Gastrocnemius medialis (tissue), 4 donors: Measurements from ENCODE around the gene PBX1. TPM values are rescaled to one million over a fixed set of nuclear protein-coding genes. Genes with fewer than 3 reads are reported as not detected.

Experiments
- ATAC-seq, 2 donors: fragments of 150-250 bp; one replicate each; pipeline ENCODE4 v1.9.1; 2016
- DNase-seq, 2 donors: peaks; one replicate each; pipeline ENCODE4 v3.0.0-alpha.2; 2019
- H3K27ac ChIP-seq, 4 donors: fragments of 200-600 bp; sonication (generic); 1 replicate in 1 of 4; 2 replicates in 3 of 4; pipeline ENCODE4 v1.5.1; 2016 to 2018; ENCODE audit warnings: mild to moderate bottlenecking in 2 of 4, moderate library complexity in 1 of 4
- H3K27me3 ChIP-seq, 3 donors: fragments of 200-600 bp; sonication (generic) in 2 of 3; 1 replicate in 1 of 3; 2 replicates in 2 of 3; pipeline versions ENCODE4 v1.5.1 to v1.6.0; 2016 to 2019; ENCODE audit warnings: mild to moderate bottlenecking in 1 of 3, moderate library complexity in 1 of 3
- H3K36me3 ChIP-seq, 2 donors: fragments of 200-600 bp; sonication (generic) in 1 of 2; one replicate each; pipeline ENCODE4 v1.5.1; 2017 to 2018
- H3K4me1 ChIP-seq, 2 donors: fragments of 200-600 bp; sonication (generic) in 1 of 2; one replicate each; pipeline ENCODE4 v1.5.1; 2016 to 2017; ENCODE audit warnings: mild to moderate bottlenecking in 2 of 2
- H3K4me3 ChIP-seq, 4 donors: fragments of 200-600 bp; sonication (generic) in 3 of 4; 1 replicate in 1 of 4; 2 replicates in 3 of 4; pipeline ENCODE4 v1.5.1; 2016 to 2019; ENCODE audit warnings: mild to moderate bottlenecking in 2 of 4
- H3K9me3 ChIP-seq, 3 donors: fragments of 200-600 bp; sonication (generic) in 2 of 3; 1 replicate in 1 of 3; 2 replicates in 2 of 3; pipeline ENCODE4 v1.5.1; 2016 to 2019
- CTCF ChIP-seq, 5 experiments: fragments of 450-650 bp in 3 of 5; fragments of 200-600 bp in 2 of 5; sonication (generic) in 2 of 5; IDR thresholded peaks in 4 of 5; conservative IDR thresholded peaks in 1 of 5; 1 replicate in 4 of 5; 2 replicates in 1 of 5; pipeline ENCODE4 v1.5.1; 2016 to 2019; ENCODE audit warnings: antibody characterized with exemption in 5 of 5, mild to moderate bottlenecking in 3 of 5, moderate library complexity in 3 of 5
- POLR2A ChIP-seq, 2 donors: fragments of 450-650 bp; IDR thresholded peaks; one replicate each; pipeline ENCODE4 v1.6.1; 2017; ENCODE audit warnings: antibody characterized with exemption in 2 of 2, mild to moderate bottlenecking in 2 of 2, moderate library complexity in 2 of 2
- in situ Hi-C, 4 donors: fragments of 200-750 bp; cut with MboI; loops; one replicate each; pipeline versions ENCODE4 v1.15.0 to v1.8.0; 2017; ENCODE audit warnings: low sequenced_read_pairs in 4 of 4
- intact Hi-C: fragments of 100-400 bp; cut with DNase I; formaldehyde crosslinking; loops from one replicate; pipeline ENCODE4 v1.15.1; 2023; ENCODE audit warnings: low total_unique reads
- total RNA-seq, 4 donors: library from RNA; depleted of rRNA; stranded (reverse); fragments of >200 nt; gene quantifications; one replicate each; pipeline versions ENCODE4 v1.1.0 to v1.2.3, GENCODE V29; 2016

PBX1 gene
- total RNA-seq, 4 donors from 2014 or later, result 21.7 to 36.5 (median 29.0) TPM

- Histone ChIP-seq H3K36me3 (no peaks in the 10 kb centered on the region), H3K4me1 (peaks cover 10 to 32% of the 10 kb centered on the region in 2 donors), H3K9me3 (no peaks in the 10 kb centered on the region), H3K4me3 (no peak overlapping the region), H3K27ac (peak overlapping the region in 2 of 4 donors; percentile 15 to 35), H3K27me3 (no peaks in the 10 kb centered on the region)
- ATAC-seq (no peak), DNase-seq (no peak)
- no peak for TF ChIP-seq POLR2A (IDR thresholded peaks at IDR 0.05)
- TF ChIP-seq CTCF (IDR thresholded peaks at IDR 0.05 in 4 of 5, conservative IDR thresholded peaks at IDR 0.05 in 1 of 5), result no peak
- in situ Hi-C loops, result loop anchor here in 1 of 4 donors (10.0 kb wide), 1 partner anchor 62 kb away; no protein-coding TSS in a partner anchor
- intact Hi-C loops, result no loop called here
Measured at GRCh38 chr1:164667001-164667400, 108.0 kb downstream of the PBX1 start.

DNA sequence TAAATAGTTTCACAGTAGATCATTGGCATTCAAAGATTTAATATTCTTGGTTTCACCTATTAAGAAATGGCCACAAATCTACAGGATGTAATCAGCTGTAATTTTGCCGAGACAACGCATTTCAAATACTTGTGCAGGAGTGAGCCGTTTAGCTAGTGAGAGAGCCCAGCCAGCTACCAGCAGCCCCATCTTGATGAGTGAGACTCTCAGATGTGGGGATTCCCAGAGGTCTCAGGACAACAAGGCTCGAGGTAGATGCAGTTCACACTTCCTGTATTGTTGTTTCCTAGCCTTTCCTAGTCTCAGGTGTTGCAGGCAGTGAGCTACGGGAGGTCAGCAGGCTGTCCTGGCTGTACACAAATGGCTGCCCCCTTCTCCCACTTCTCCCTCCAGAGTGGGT is 108.6 kb downstream of the PBX1 start:
- Histone ChIP-seq H3K9me3 (no peaks in the 10 kb centered on the region), H3K4me1 (peaks cover 16 to 37% of the 10 kb centered on the region in 2 donors), H3K27me3 (no peaks in the 10 kb centered on the region), H3K27ac (peak overlapping the region in 3 of 4 donors; percentile 22 to 50 (median 33)), H3K36me3 (no peaks in the 10 kb centered on the region), H3K4me3 (no peak overlapping the region)
- intact Hi-C loops (no loop called here), in situ Hi-C loops (loop anchor here in 1 of 4 donors (10.0 kb wide), 1 partner anchor 63 kb away; no protein-coding TSS in a partner anchor)
- ATAC-seq, result no peak
- TF ChIP-seq CTCF (IDR thresholded peaks at IDR 0.05 in 4 of 5, conservative IDR thresholded peaks at IDR 0.05 in 1 of 5) (no peak), POLR2A (IDR thresholded peaks at IDR 0.05) (no peak)
- no peak for DNase-seq

GRCh38 chr1:164668491-164669400 is 109.8 kb downstream of the PBX1 start:
- intact Hi-C loops, result no loop called here
- ATAC-seq (no peak), DNase-seq (no peak)
- in situ Hi-C loops, result loop anchor here in 1 of 4 donors (10.0 kb wide), 1 partner anchor 64 kb away; no protein-coding TSS in a partner anchor
- Histone ChIP-seq H3K4me1 (peaks cover 27 to 44% of the 10 kb centered on the region in 2 donors), H3K27ac (peak overlapping the region in 3 of 4 donors; percentile 11 to 22 (median 13)), H3K9me3 (no peaks in the 10 kb centered on the region), H3K4me3 (no peak overlapping the region), H3K36me3 (no peaks in the 10 kb centered on the region), H3K27me3 (no peaks in the 10 kb centered on the region)
- no peak for TF ChIP-seq CTCF (IDR thresholded peaks at IDR 0.05 in 4 of 5, conservative IDR thresholded peaks at IDR 0.05 in 1 of 5)
- no peak for TF ChIP-seq POLR2A (IDR thresholded peaks at IDR 0.05)

DNA sequence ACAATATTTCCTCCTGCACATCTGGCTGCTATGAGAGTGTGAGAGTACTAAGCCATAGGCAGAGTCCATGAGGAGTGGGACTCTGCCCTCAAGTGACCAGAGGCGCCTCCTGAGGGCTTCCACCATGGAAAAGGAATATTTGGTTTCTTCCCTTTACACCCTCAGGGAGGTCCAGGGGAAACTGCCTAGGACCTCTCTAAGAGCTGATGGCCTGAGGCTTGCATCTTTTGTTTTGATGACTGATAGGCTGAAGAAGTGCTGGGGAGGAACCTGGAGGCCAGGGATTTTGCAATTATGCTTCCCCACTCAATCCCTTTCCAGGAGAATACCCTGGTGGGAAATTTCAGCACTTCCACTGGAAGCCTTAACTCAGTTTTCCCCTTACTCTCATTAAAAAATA is 111.0 kb downstream of the PBX1 start:
- peak overlapping the region; percentile 26 to 92 (median 80) for H3K27ac ChIP-seq
- no peaks in the 10 kb centered on the region for H3K27me3 ChIP-seq
- DNase-seq (no peak), ATAC-seq (no peak)
- no peaks in the 10 kb centered on the region for H3K9me3 ChIP-seq
- no peak overlapping the region for H3K4me3 ChIP-seq
- peaks cover 38 to 50% of the 10 kb centered on the region in 2 donors for H3K4me1 ChIP-seq
- H3K36me3 ChIP-seq, result no peaks in the 10 kb centered on the region
- TF ChIP-seq CTCF (IDR thresholded peaks at IDR 0.05 in 4 of 5, conservative IDR thresholded peaks at IDR 0.05 in 1 of 5) (no peak), POLR2A (IDR thresholded peaks at IDR 0.05) (no peak)
- intact Hi-C loops (no loop called here), in situ Hi-C loops (no loop called here)
